ENCODE data around the gene PLSCR4.

Gene PLSCR4

DNA sequence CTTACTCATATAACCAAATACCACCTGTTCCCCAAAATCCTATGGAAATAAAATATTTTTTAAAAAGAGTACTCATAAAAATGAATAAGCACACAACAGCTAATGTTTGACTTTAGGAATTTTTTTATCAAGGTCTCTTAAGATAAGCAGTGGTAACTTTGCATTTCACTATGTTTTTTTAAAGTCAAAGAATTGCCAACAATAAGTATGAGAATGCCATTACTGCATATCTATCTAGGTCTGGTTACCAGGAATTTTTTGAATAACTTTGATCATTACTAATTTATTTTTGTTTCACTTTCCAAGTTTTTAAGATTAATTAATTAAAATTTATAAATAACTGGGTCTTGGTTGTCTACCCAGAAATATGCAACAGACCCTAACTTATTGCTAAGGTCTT lies 41.5 kb downstream of the PLSCR4 start:
- DNase-seq (ENCODE audit: low read depth), result no peak
- TF ChIP-seq, protein P1, sequence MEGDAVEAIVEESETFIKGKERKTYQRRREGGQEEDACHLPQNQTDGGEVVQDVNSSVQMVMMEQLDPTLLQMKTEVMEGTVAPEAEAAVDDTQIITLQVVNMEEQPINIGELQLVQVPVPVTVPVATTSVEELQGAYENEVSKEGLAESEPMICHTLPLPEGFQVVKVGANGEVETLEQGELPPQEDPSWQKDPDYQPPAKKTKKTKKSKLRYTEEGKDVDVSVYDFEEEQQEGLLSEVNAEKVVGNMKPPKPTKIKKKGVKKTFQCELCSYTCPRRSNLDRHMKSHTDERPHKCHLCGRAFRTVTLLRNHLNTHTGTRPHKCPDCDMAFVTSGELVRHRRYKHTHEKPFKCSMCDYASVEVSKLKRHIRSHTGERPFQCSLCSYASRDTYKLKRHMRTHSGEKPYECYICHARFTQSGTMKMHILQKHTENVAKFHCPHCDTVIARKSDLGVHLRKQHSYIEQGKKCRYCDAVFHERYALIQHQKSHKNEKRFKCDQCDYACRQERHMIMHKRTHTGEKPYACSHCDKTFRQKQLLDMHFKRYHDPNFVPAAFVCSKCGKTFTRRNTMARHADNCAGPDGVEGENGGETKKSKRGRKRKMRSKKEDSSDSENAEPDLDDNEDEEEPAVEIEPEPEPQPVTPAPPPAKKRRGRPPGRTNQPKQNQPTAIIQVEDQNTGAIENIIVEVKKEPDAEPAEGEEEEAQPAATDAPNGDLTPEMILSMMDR (IDR thresholded peaks at IDR 0.05; ENCODE audit: low read depth, low read length, missing control alignments), result no peak
- no peak overlapping the region for H3K4me3 ChIP-seq (ENCODE audit: low read depth, low read length)

- no peak for DNase-seq (ENCODE audit: low read depth)
- TF ChIP-seq, protein P1 (IDR thresholded peaks at IDR 0.05; ENCODE audit: low read depth, low read length, missing control alignments), result no peak
Observed at GRCh38 chr3:146203776-146204175, 47.1 kb downstream of the PLSCR4 start.

DNA sequence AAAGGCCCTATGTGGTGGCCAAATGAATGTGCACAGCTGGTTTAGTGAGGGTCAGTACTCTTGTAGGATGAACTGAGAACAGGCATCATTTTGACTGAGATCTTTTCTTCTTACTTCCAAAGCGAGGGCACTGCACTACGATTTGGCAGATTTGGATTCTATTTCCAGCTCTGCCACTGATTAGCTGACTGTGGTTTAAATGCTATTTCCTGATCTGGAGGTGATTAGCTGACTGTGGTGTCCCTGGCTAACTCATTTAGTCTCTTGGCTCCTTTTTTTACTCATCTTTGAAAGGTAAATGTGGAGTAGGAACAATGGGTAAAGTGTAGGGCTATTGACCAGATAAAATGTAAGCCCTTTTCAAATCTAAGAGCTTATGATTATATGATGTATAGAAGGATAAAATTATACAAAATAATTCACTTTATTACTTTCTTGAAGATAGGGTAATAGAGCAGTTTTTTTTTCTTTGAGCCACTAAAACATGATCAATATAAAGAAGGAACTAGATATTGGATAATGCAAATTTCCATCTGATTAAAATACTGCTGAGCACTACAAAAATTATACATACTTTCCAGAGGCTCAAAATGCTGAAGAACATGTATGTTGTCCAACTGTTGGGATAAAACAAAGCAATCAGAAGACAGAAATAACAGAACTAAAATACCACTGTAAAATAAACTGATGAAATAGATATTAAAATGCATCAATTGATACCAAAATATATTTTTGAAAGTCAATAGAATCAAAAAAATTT lies 50.3 kb downstream of the PLSCR4 start:
- no peak for DNase-seq (ENCODE audit: low read depth)
- TF ChIP-seq, protein P1 (IDR thresholded peaks at IDR 0.05; ENCODE audit: low read depth, low read length, missing control alignments), result no peak
- H3K4me3 ChIP-seq (ENCODE audit: low read depth, low read length), result no peak overlapping the region

More at GRCh38 chr3:146203776-146204175, 47.1 kb downstream of the PLSCR4 start:
- H3K4me3 ChIP-seq (ENCODE audit: low read depth, low read length), result no peak overlapping the region

- TF ChIP-seq, protein P1 (IDR thresholded peaks at IDR 0.05; ENCODE audit: low read depth, low read length, missing control alignments), result no peak
- no peak overlapping the region for H3K4me3 ChIP-seq (ENCODE audit: low read depth, low read length)
- DNase-seq (ENCODE audit: low read depth), result no peak
Observed at GRCh38 chr3:146199762-146200161, 51.1 kb downstream of the PLSCR4 start.

- H3K4me3 ChIP-seq (ENCODE audit: low read depth, low read length), result no peak overlapping the region
- DNase-seq (ENCODE audit: low read depth), result no peak
- TF ChIP-seq, protein P1 (IDR thresholded peaks at IDR 0.05; ENCODE audit: low read depth, low read length, missing control alignments), result no peak
Observed at GRCh38 chr3:146196789-146197188, 54.1 kb downstream of the PLSCR4 start.

DNA sequence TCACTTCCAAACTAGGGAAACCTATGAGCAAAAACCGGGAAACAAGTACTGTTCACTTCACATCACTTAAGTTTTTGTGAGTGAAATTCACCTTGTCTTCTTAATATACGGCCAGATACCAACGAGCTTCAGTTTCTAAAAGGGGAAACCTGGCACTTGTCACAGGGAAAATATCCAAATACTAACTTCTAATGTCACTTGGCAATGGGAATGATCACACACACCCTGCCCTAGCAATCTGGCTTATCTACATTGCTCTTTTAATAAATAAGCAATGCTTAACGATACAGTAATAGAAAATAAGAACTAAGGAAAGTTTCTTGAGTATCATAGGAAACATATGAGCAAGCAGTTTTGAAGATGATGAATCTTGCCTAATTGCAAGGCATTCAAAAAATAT lies 55.3 kb downstream of the PLSCR4 start:
- TF ChIP-seq, protein P1 (IDR thresholded peaks at IDR 0.05; ENCODE audit: low read depth, low read length, missing control alignments), result no peak
- H3K4me3 ChIP-seq (ENCODE audit: low read depth, low read length), result no peak overlapping the region
- no peak for DNase-seq (ENCODE audit: low read depth)

GRCh38 chr3:146195030-146195429 lies 55.9 kb downstream of the PLSCR4 start:
- no peak overlapping the region for H3K4me3 ChIP-seq (ENCODE audit: low read depth, low read length)
- no peak for DNase-seq (ENCODE audit: low read depth)
- TF ChIP-seq, protein P1 (IDR thresholded peaks at IDR 0.05; ENCODE audit: low read depth, low read length, missing control alignments), result no peak

All from GM12864 (cell line).